H1 (cell line): ENCODE measurements around the gene STIM1. TPM values are rescaled to one million over a fixed set of nuclear protein-coding genes. Genes with fewer than 3 reads are reported as not detected.

Experiments
- CTCF ChIA-PET: fragments of 300-600 bp; sonication (Branson Sonifier 250); formaldehyde crosslinking; loops from one replicate; lab custom pipeline; 2021; ENCODE audit not compliant: partially characterized antibody; lab: Charles Lee
- POLR2A ChIA-PET: fragments of 300-600 bp; sonication (Branson Sonifier 250); formaldehyde crosslinking; loops from one replicate; lab custom pipeline; 2021; ENCODE audit warnings: inconsistent platforms; ENCODE audit not compliant: partially characterized antibody; lab: Charles Lee
- DNase-seq, 2 experiments: peaks; one replicate each; pipeline versions ENCODE4 v3.0.0 to v3.0.0-alpha.2; 2010 to 2022; ENCODE audit warnings: low spot score in 2 of 2, low read depth in 1 of 2, mixed read lengths in 1 of 2
- FAIRE-seq: peaks from 2 replicates; lab custom pipeline; 2011; peaks lifted over from hg19 to GRCh38; lab: Jason Lieb, UNC
- H2AFZ ChIP-seq: 2 replicates; pipeline ENCODE4 v1.8.1; 2012; ENCODE audit warnings: low read length, inconsistent platforms
- H2AK5ac ChIP-seq: 2 replicates; pipeline ENCODE4 v1.6.1; 2013; ENCODE audit warnings: low read depth, low read length
- H2BK120ac ChIP-seq: replicated peaks from 2 replicates; pipeline ENCODE3; 2013; ENCODE audit warnings: low read depth, low read length, inconsistent platforms
- H2BK12ac ChIP-seq: 2 replicates; pipeline ENCODE4 v1.6.1; 2013; ENCODE audit warnings: low read depth, low read length
- H2BK15ac ChIP-seq: 2 replicates; pipeline ENCODE4 v1.6.1; 2013; ENCODE audit warnings: low read length
- H2BK20ac ChIP-seq: 2 replicates; pipeline ENCODE4 v1.6.1; 2013; ENCODE audit warnings: low read length
- H2BK5ac ChIP-seq: 2 replicates; pipeline ENCODE4 v1.6.1; 2013; ENCODE audit warnings: low read depth, low read length
- H3K14ac ChIP-seq: 2 replicates; pipeline ENCODE4 v1.6.1; 2013; ENCODE audit warnings: inconsistent platforms; ENCODE audit not compliant: insufficient read length
- H3K18ac ChIP-seq: 2 replicates; pipeline ENCODE4 v1.6.1; 2013; ENCODE audit warnings: low read length; ENCODE audit errors: extremely low read depth
- H3K23ac ChIP-seq: 2 replicates; pipeline ENCODE4 v1.6.1; 2013; ENCODE audit warnings: inconsistent platforms; ENCODE audit not compliant: insufficient read length
- H3K23me2 ChIP-seq: 2 replicates; pipeline ENCODE4 v1.6.1; 2013; ENCODE audit warnings: low read depth, low read length
- H3K27ac ChIP-seq: 2 replicates; pipeline ENCODE4 v1.6.1; 2011; ENCODE audit warnings: low read depth, low read length, inconsistent platforms
- H3K27me3 ChIP-seq, 4 experiments: replicated peaks in 1 of 4; 1 replicate in 1 of 4; 2 replicates in 3 of 4; pipeline versions ENCODE4 v1.6.1 to v1.8.1; 2011 to 2013; ENCODE audit warnings: low read length in 3 of 4, mild to moderate bottlenecking in 3 of 4, inconsistent platforms in 2 of 4, mixed read lengths in 2 of 4, moderate library complexity in 1 of 4; ENCODE audit not compliant: control insufficient read depth in 3 of 4, insufficient read depth in 3 of 4; ENCODE audit errors: extremely low read depth in 1 of 4
- H3K36me3 ChIP-seq, 4 experiments: 2 replicates each; pipeline versions ENCODE4 v1.6.1 to v1.8.1; 2011 to 2013; ENCODE audit warnings: mild to moderate bottlenecking in 4 of 4, low read length in 3 of 4, moderate library complexity in 2 of 4, control low read depth in 1 of 4, inconsistent platforms in 1 of 4; ENCODE audit not compliant: insufficient read depth in 4 of 4, control insufficient read depth in 2 of 4
- H3K4ac ChIP-seq: replicated peaks from 2 replicates; pipeline ENCODE3; 2013; ENCODE audit warnings: low read length, low read depth, mixed read lengths, inconsistent platforms; ENCODE audit not compliant: insufficient read length
- H3K4me1 ChIP-seq, 4 experiments: replicated peaks in 1 of 4; 1 replicate in 1 of 4; 2 replicates in 3 of 4; pipeline versions ENCODE4 v1.6.1 to v1.8.1; 2011 to 2013; ENCODE audit warnings: low read length in 3 of 4, inconsistent platforms in 2 of 4, mixed read lengths in 1 of 4; ENCODE audit not compliant: insufficient read depth in 4 of 4, control insufficient read depth in 3 of 4
- H3K4me2 ChIP-seq, 2 experiments: 2 replicates each; pipeline versions ENCODE4 v1.6.1 to v1.8.1; 2011 to 2013; ENCODE audit warnings: low read depth in 2 of 2, low read length in 2 of 2, control low read depth in 1 of 2, inconsistent platforms in 1 of 2, mild to moderate bottlenecking in 1 of 2; ENCODE audit not compliant: insufficient read depth in 1 of 2
- H3K4me3 ChIP-seq, 4 experiments: fragments of 200-600, 300-600 bp in 1 of 4; sonication (generic), shearing (Covaris generic), sonication (Bioruptor Twin) in 1 of 4; 2 replicates each; pipeline versions ENCODE4 v1.5.1 to v1.8.1; 2011 to 2016; ENCODE audit warnings: low read length in 4 of 4, low read depth in 3 of 4, control low read depth in 2 of 4, inconsistent platforms in 2 of 4, mild to moderate bottlenecking in 2 of 4, mixed read lengths in 1 of 4, moderate library complexity in 1 of 4; ENCODE audit not compliant: insufficient read depth in 2 of 4; ENCODE audit errors: extremely low read depth in 1 of 4
- H3K56ac ChIP-seq: replicated peaks from 2 replicates; pipeline ENCODE3; 2013; ENCODE audit warnings: low read depth, mild to moderate bottlenecking, mixed read lengths, low read length, inconsistent platforms; ENCODE audit not compliant: insufficient read length
- H3K79me1 ChIP-seq: 2 replicates; pipeline ENCODE4 v1.6.1; 2013; ENCODE audit warnings: low read depth, low read length, control low read depth
- H3K79me2 ChIP-seq, 2 experiments: 2 replicates each; pipeline versions ENCODE4 v1.6.1 to v1.8.1; 2012 to 2013; ENCODE audit warnings: low read length in 2 of 2, mild to moderate bottlenecking in 2 of 2, inconsistent platforms in 1 of 2; ENCODE audit not compliant: insufficient read depth in 2 of 2, control insufficient read depth in 1 of 2
- H3K9ac ChIP-seq, 4 experiments: replicated peaks in 1 of 4; 1 replicate in 1 of 4; 2 replicates in 3 of 4; pipeline versions ENCODE4 v1.6.1 to v1.8.1; 2011 to 2013; ENCODE audit warnings: low read depth in 3 of 4, low read length in 3 of 4, control low read depth in 2 of 4, mild to moderate bottlenecking in 2 of 4, moderate library complexity in 2 of 4, inconsistent platforms in 1 of 4; ENCODE audit errors: extremely low read depth in 1 of 4
- H3K9me3 ChIP-seq, 2 experiments: 2 replicates each; pipeline versions ENCODE4 v1.6.1 to v1.8.1; 2012 to 2013; ENCODE audit warnings: mild to moderate bottlenecking in 2 of 2, moderate library complexity in 2 of 2, control low read depth in 1 of 2, inconsistent platforms in 1 of 2, low read depth in 1 of 2, low read length in 1 of 2, mixed read lengths in 1 of 2; ENCODE audit not compliant: insufficient read depth in 2 of 2
- H4K20me1 ChIP-seq, 2 experiments: replicated peaks in 1 of 2; 2 replicates each; pipeline versions ENCODE3 to v1.8.1; 2011 to 2013; ENCODE audit warnings: inconsistent platforms in 2 of 2, low read length in 2 of 2, mild to moderate bottlenecking in 1 of 2; ENCODE audit not compliant: insufficient read depth in 2 of 2, control insufficient read depth in 1 of 2
- H4K5ac ChIP-seq: 2 replicates; pipeline ENCODE4 v1.6.1; 2013; ENCODE audit warnings: low read length, low read depth, mixed read lengths, inconsistent platforms; ENCODE audit not compliant: insufficient read length
- H4K8ac ChIP-seq: 2 replicates; pipeline ENCODE4 v1.8.0; 2013; ENCODE audit warnings: mild to moderate bottlenecking, moderate library complexity, low read length, inconsistent platforms; ENCODE audit not compliant: insufficient read depth; ENCODE audit errors: extremely low read depth
- H4K91ac ChIP-seq: replicated peaks from 2 replicates; pipeline ENCODE3; 2013; ENCODE audit warnings: low read length, mixed read lengths, inconsistent platforms; ENCODE audit not compliant: insufficient read length
- CBX8 ChIP-seq: fragments of 300-800, 300-1000 bp; sonication (generic); IDR thresholded peaks from 2 replicates; pipeline ENCODE4 v1.7.1; 2016; ENCODE audit warnings: low read depth, low read length, borderline replicate concordance
- CTBP2 ChIP-seq: IDR thresholded peaks from 2 replicates; pipeline ENCODE4 v1.7.0; 2011; ENCODE audit warnings: borderline replicate concordance, mild to moderate bottlenecking, moderate library complexity, mixed read lengths, low read length; ENCODE audit not compliant: insufficient read depth, insufficient read length
- FOSL1 ChIP-seq: IDR thresholded peaks from 2 replicates; pipeline ENCODE4 v1.6.1; 2011; ENCODE audit warnings: mild to moderate bottlenecking, low read depth, low read length, moderate library complexity; ENCODE audit not compliant: insufficient read depth
- MAFK ChIP-seq: IDR thresholded peaks from 2 replicates; pipeline ENCODE4 v1.6.1; 2012; ENCODE audit warnings: low read depth, mild to moderate bottlenecking, improper control_type of control experiment, low read length
- POU5F1 ChIP-seq: IDR thresholded peaks from 2 replicates; pipeline ENCODE4 v1.6.1; 2011; ENCODE audit warnings: low read depth, mild to moderate bottlenecking, low read length, moderate library complexity
- RXRA ChIP-seq: IDR thresholded peaks from 2 replicates; pipeline ENCODE4 v1.6.1; 2011; ENCODE audit warnings: low read depth, mild to moderate bottlenecking, low read length, moderate library complexity; ENCODE audit not compliant: insufficient read depth
- SIN3A ChIP-seq, 2 experiments: IDR thresholded peaks in 1 of 2; conservative IDR thresholded peaks in 1 of 2; 2 replicates each; pipeline ENCODE4 v1.6.1; 2011 to 2012; ENCODE audit warnings: low read length in 2 of 2, improper control_type of control experiment in 1 of 2, low read depth in 1 of 2, mild to moderate bottlenecking in 1 of 2
- TAF7 ChIP-seq: optimal IDR thresholded peaks from 2 replicates; pipeline ENCODE3; 2011; ENCODE audit warnings: low read depth, mild to moderate bottlenecking, inconsistent platforms, low read length, moderate library complexity, borderline replicate concordance
- WGBS, 2 experiments: shearing (Covaris generic) in 1 of 2; methylation state at CpG; one replicate each; pipeline versions ENCODE4 v1.1.6 to v1.1.7; 2013 to 2015; ENCODE audit warnings: low lambda C conversion rate in 2 of 2, mixed read lengths in 2 of 2, inconsistent platforms in 1 of 2, low coverage in 1 of 2, missing lambda C conversion rate in 1 of 2; ENCODE audit not compliant: insufficient replicate concordance in 2 of 2, insufficient coverage in 1 of 2, insufficient read length in 1 of 2; ENCODE audit errors: extremely low coverage in 1 of 2, missing lambda C conversion rate in 1 of 2; 5-methylcytosine and 5-hydroxymethylcytosine counted together
- polyA plus RNA-seq, 7 experiments: library from polyadenylated mRNA; depleted of rRNA in 3 of 7; stranded (reverse) in 5 of 7; unstranded in 2 of 7; fragments of >200 nt in 5 of 7; fragments of 200-250 nt in 2 of 7; gene quantifications; 1 replicate in 5 of 7; 2 replicates in 1 of 7; 4 replicates in 1 of 7; pipeline versions ENCODE4 v1.2.1 to v1.2.3, GENCODE V29; 2011 to 2013; ENCODE audit warnings: missing spikeins in 2 of 7, mixed read lengths in 2 of 7
- total RNA-seq: library from RNA; stranded (reverse); fragmentation: NEBNext Ultra II Directional; extraction: Animal tissue kit (Norgen Biotek cat#: 25700); gene quantifications from 2 replicates; pipeline ENCODE4 v1.2.1, GENCODE V29; 2021
- TF ChIP-seq, protein P1 (sequence below): IDR thresholded peaks from 2 replicates; pipeline ENCODE4 v1.6.1; 2012; ENCODE audit warnings: low read length, inconsistent platforms

Gene STIM1
- total and polyA plus RNA-seq, 2 of the 8 experiments (the other 6 are each of a cell fraction or from before 2014, with no cell fraction given): 11.1 to 12.2 TPM

GRCh38 chr11:3942956-3943497 lies 87.6 kb downstream of the STIM1 start:
- Histone ChIP-seq H4K8ac (no peak overlapping the region), H3K4ac (no peak overlapping the region), H3K79me2 (no peaks in the 10 kb centered on the region), H4K20me1 (no peaks in the 10 kb centered on the region), H3K27ac (no peak overlapping the region), H2BK20ac (no peak overlapping the region), H2BK5ac (no peak overlapping the region), H3K4me2 (no peak overlapping the region), H3K9me3 (no peaks in the 10 kb centered on the region), H3K56ac (no peak overlapping the region), H4K91ac (no peak overlapping the region), H3K14ac (no peak overlapping the region), H3K27me3 (no peaks in the 10 kb centered on the region; a peak in 1 of 7 replicates), H4K5ac (no peak overlapping the region), H3K18ac (no peak overlapping the region), H3K36me3 (no peaks in the 10 kb centered on the region), H3K4me1 (no peaks in the 10 kb centered on the region), H3K4me3 (no peak overlapping the region), H2AFZ (no peak overlapping the region), H3K23ac (no peak overlapping the region), H2BK120ac (no peak overlapping the region), H3K23me2 (no peaks in the 10 kb centered on the region; the same call in 1 of the 2 replicates), H2BK15ac (no peak overlapping the region), H3K79me1 (no peaks in the 10 kb centered on the region), H2AK5ac (no peak overlapping the region), H3K9ac (no peak overlapping the region), H2BK12ac (no peak overlapping the region)
- ChIA-PET CTCF (interaction anchor here (0.7 to 1.3 kb wide), 4 partner anchors 10 to 95 kb away, joined by 3 to 4 read pairs (median 3); no protein-coding TSS in a partner anchor), POLR2A (no interaction called here)
- 84% methylated on average over 1 of the region's 1 CpG; no CpG with 5 or more reads in 1 of the 2 experiments for WGBS, 2 experiments
- no peak for FAIRE-seq
- DNase-seq: no peak
- TF ChIP-seq SIN3A (conservative IDR thresholded peaks at IDR 0.05 in 1 of 2, IDR thresholded peaks at IDR 0.05 in 1 of 2; ENCODE audit: low read depth in 1 of 2, low read length in 2 of 2): no peak
- TF ChIP-seq FOSL1: no peak
- TF ChIP-seq, protein P1, sequence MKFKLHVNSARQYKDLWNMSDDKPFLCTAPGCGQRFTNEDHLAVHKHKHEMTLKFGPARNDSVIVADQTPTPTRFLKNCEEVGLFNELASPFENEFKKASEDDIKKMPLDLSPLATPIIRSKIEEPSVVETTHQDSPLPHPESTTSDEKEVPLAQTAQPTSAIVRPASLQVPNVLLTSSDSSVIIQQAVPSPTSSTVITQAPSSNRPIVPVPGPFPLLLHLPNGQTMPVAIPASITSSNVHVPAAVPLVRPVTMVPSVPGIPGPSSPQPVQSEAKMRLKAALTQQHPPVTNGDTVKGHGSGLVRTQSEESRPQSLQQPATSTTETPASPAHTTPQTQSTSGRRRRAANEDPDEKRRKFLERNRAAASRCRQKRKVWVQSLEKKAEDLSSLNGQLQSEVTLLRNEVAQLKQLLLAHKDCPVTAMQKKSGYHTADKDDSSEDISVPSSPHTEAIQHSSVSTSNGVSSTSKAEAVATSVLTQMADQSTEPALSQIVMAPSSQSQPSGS: no peak
- no peak for TF ChIP-seq MAFK
- no peak for TF ChIP-seq TAF7
- TF ChIP-seq POU5F1: no peak
- no peak for TF ChIP-seq CBX8
- no peak for TF ChIP-seq RXRA
- no peak for TF ChIP-seq CTBP2
